GM21737 (cell line): Measurements from ENCODE around the gene NAPB.

ENCODE experiments used
- ATAC-seq: cut with Tn5 transposase; IDR thresholded peaks from one replicate; pipeline ENCODE4 v1.9.1; 2021; ENCODE audit warnings: mild to moderate bottlenecking, moderate library complexity; ENCODE audit not compliant: unreplicated experiment

NAPB gene

GRCh38 chr20:23407781-23408464, 13.4 kb downstream of the NAPB start:
- ATAC-seq = peak; percentile 68

DNA sequence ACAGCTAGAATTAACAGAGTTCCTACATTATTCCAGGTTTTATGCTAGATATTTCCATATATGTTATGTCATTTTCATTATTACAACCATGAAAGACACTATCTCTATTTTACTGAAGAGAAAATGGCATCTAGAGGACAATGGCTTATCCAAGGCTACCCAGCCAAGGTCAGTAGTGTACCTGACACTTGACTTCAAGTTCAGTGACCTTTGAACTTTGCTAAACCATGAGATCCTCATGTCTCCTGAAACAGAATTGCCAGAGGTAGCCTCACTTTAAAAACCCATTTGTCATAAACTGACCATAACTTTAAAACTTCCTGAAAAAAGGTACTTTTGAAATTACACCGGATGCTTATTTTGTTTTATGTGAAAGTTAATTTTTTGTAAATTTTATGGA, 14.4 kb downstream of the NAPB start:
- no peak for ATAC-seq

DNA sequence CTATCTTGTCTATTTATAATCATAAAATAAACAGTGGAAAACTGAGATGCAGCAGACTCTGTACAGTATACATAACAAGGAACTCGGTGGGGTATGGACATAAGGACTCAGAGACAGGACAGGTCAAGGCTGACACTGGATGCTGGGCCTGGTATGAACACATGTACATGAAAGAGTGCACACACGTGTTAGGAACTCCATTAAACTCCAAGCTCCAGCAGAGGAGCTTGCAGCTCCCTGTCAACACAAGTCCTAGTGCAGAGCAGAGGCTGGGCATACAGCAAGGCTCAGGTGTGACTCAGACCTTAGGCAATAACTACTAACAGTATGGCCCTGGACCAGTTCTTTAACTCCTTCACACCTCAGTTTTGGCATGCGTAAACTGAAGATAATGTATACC, 17.1 kb downstream of the NAPB start:
- no peak for ATAC-seq

GRCh38 chr20:23403751-23404150, 17.5 kb downstream of the NAPB start:
- ATAC-seq = no peak

DNA sequence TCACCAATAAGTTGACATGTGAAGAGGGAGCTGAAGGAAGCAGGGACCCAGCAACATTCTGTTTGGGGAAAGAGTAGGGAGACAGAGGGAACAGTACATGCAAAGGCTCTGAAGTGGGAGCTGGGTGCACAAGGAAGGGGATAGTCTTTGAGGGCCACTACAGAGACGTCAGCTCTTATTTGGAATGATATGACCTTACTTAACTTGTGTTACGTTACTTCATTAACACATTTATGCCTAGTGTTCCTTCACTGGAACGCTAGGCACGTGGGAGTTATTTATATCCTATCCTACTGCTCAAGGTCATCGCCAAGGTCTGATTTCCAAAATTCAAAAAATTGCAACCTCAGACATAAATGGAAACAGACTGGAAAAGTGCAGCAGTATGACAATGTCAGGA, 20.2 kb downstream of the NAPB start:
- ATAC-seq = no peak

GRCh38 chr20:23399568-23400241, 21.6 kb downstream of the NAPB start:
- no peak for ATAC-seq

- ATAC-seq = no peak
These were observed 23.3 kb downstream of the NAPB start for GRCh38 chr20:23397961-23398360.

GRCh38 chr20:23396950-23397627, 24.2 kb downstream of the NAPB start:
- no peak for ATAC-seq

DNA sequence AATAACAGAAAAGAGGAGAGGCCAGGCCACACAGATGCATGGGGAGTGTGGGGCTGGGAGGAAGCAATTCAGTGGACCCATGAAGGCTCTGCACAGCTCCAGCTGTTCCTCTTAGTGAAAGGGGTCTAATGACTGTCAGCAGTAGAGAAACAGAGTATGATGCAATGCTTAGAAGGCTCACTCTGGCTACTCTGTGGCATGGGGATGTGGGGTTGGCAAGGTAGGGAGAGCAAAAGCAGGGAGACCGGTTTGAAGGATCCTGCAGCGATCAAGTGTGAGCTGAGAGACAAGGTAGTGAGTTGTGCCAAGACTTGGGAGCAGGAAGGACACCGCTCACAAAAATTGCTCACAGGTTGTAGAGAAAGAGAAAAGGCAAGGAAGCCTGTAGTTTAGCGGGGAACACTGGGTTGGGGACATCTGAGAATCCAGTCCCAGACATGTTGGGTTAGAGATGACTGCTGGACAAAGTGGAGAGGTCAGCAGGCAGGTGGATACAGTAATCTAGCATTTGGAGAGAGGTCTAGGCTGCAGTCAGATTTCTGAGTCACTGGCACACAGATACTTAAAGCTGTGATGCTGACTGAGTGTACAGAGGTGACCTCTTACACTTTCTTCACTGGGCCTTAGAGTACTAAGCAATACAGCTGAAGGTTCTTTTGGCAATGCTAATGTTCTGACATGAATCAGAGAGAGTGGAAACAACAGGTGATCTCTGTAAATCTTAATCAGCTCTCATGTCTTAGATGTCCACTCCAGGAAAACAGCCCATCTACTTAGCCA, 27.1 kb downstream of the NAPB start:
- no peak for ATAC-seq

DNA sequence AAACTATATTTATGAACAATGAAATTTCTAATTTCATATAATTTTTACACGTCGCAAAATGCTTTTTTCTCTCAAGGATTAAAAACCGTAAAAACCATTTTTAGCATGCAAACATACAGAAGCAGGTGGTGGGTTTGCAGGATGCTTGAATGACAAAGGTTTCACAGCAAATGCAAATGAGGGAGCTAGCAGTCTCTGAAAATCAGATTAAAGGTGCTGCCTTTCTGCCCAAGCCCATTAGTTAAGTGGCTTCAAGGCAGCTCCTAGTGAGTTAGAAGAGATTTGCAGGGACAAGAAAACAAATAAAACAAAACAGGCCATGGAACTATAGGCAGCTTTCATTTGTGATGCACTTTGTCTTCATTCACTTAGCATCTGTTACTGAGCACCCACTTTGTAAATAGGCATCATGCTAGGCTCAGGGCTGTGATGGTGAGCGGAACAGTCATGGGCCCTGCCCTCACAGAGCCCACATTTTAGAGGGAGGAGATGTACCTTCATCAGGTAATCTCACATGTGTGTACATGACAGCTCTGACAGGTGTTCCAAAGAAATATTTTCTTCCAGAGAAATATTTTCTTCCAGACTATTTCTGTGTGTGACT, 29.5 kb downstream of the NAPB start:
- no peak for ATAC-seq

GRCh38 chr20:23390091-23390774, 31.1 kb downstream of the NAPB start:
- no peak for ATAC-seq

GRCh38 chr20:23387118-23387443, 34.2 kb downstream of the NAPB start:
- no peak for ATAC-seq

DNA sequence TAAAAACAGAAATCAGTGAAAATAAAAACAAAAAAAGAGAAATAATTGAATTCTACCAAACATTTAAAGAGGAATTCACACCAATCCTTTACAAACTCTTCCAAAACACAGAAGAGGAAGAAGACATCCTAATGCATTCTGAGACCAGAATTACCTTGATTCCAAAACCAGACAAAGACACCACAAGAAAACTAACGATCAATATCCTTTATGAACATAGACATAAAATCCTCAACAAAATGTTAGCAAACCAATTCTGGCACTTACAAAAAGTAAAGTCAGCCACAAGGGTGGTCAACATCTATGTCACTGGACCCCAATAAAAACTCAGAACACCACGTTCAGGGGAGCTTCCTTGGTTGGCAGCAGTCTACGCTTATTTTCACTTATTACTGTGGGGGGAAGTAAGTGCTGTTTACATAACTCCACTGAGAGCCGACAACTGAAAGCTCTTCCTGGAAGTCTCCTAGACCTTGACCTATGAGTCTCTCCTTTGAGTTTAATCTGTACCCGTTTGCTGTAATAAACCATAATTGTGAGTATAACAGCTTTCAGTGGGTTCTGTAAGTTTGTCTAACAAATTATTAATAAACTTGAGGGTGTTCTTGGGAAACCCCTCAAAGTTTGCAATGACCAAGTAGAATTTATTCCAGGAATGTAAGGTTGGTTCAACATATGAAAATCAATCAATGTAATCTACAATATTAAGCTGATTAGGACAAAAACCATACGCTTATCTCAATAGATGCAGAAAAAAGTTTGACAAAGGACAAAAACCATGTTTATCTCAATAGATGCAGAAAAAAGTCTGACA, 34.8 kb downstream of the NAPB start:
- ATAC-seq = no peak

DNA sequence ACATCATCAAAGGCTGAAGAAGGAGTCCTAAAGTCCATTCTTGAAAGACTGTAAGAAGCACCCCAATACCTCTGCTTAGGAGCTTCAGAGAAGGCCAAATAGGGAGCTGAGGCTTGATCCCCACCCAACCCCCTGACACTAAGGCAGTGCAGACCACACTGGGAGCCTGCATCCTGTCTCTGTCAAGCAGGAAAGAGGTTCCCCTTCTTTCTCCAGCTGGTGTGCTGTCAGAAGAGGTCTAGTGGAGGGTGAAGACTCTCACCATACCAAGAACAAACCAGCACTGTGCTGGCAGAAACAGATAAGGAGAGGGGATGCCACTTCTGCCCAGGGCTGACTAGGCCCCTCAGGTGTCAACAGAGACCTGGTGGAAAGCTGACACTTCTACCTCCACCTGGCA, 39.4 kb downstream of the NAPB start:
- no peak for ATAC-seq

GRCh38 chr20:23379772-23380171, 41.5 kb downstream of the NAPB start:
- ATAC-seq = no peak

- ATAC-seq = no peak
These were observed 45.5 kb downstream of the NAPB start for GRCh38 chr20:23375827-23376226.

DNA sequence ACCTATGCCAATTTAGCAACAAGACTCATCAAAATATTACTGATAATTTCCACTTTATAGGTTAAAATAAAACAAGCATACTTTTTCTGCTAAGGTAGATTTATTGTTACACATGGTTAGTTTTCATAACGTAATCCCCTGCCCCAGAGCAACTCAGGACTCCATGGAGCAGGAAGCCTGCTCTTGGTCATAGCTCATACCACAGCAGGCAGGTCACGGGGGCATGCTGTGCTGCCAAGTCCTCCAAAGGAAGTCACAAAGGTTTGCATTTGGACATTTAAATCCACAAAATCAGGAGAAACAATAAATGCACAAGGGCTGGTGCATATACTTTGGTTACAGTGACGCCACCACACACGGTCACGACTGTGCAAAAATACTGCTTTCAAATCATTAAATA, 46.8 kb downstream of the NAPB start:
- no peak for ATAC-seq

GRCh38 chr20:23371496-23371895, 49.8 kb downstream of the NAPB start:
- no peak for ATAC-seq

DNA sequence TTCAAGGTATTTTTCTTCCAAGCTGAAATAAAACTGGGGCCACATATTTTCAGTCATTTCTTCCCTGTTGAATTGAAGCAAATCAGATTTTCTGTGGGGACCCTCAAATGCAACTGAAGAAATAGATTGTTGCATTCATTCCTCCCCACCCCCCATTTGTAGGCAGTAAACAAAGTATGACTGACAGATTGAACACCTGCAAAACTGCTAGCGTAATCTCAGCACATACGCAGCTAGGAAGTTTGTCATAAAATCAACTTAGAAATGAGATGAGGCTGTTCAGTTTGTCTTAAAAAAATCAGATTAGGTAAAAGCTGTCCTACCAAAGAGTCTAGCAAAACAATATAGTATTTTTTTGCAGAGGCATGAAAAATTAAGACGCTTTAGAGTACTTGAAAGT, 50.4 kb downstream of the NAPB start:
- no peak for ATAC-seq

DNA sequence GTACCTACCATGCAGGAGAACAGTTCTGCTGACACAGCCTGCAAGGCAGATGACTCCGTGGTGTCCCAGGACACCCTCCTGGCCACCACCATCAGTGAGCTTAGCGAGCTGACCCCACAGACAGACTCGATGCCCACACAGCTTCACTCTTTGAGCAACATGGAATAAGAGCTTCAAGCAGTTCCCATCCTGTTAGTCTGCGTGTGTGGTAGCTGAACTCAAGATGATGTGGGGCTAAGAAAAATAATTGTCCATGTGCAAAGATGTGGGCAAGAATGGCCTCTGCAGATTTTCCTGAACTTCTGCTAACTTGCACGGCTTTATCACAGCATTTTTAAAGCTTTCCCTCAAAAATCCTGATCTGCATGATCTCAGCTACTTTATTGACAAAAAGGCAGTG, 51.0 kb downstream of the NAPB start:
- no peak for ATAC-seq
